IMR-90 (cell line): ENCODE measurements around the gene ABTB2. TPM values are rescaled to one million over a fixed set of nuclear protein-coding genes. Genes with fewer than 3 reads are reported as not detected.
A peak's percentile ranks its signal among the peaks of the same experiment; 100 is the strongest.

Experiments
- ATAC-seq: fragments of 200-7000 bp; cut with Tn5 transposase; 2 replicates; pipeline ENCODE4 v1.9.1; 2020; ENCODE audit warnings: low read depth, mild to moderate bottlenecking, moderate library complexity
- BruUV-seq: library from RNA; stranded (reverse); fragments of 400-500 nt; replicated peaks from 2 replicates; lab custom pipeline; 2021; lab: Mats Ljungman, UMichigan
- CTCF ChIA-PET: fragments of 300-600 bp; formaldehyde crosslinking; extraction: SDS; loops from one replicate; lab custom pipeline; 2021; ENCODE audit warnings: antibody characterized with exemption; lab: Yijun Ruan, JAX
- POLR2A ChIA-PET: fragments of 300-600 bp; sonication (Branson Sonifier 250); formaldehyde crosslinking; loops from one replicate; lab custom pipeline; 2022; ENCODE audit warnings: antibody characterized with exemption; ENCODE audit not compliant: unreplicated experiment; lab: Charles Lee
- DNase-seq: peaks from one replicate; pipeline ENCODE4 v3.0.0; 2013
- H2AFZ ChIP-seq: replicated peaks from 2 replicates; pipeline ENCODE3; 2013; ENCODE audit warnings: low read length, mild to moderate bottlenecking; ENCODE audit not compliant: poor library complexity
- H2AK5ac ChIP-seq: 2 replicates; pipeline ENCODE4 v1.6.1; 2013; ENCODE audit warnings: low read depth, low read length, inconsistent platforms
- H2AK9ac ChIP-seq: replicated peaks from 2 replicates; pipeline ENCODE3; 2013; ENCODE audit warnings: mild to moderate bottlenecking, low read depth, low read length, moderate library complexity; ENCODE audit not compliant: poor library complexity
- H2BK120ac ChIP-seq: 2 replicates; pipeline ENCODE4 v1.6.1; 2013; ENCODE audit warnings: low read depth, low read length, inconsistent platforms
- H2BK15ac ChIP-seq: 3 replicates; pipeline ENCODE4 v1.6.1; 2013; ENCODE audit warnings: low read depth, low read length, inconsistent platforms
- H2BK20ac ChIP-seq: 2 replicates; pipeline ENCODE4 v1.6.1; 2013; ENCODE audit warnings: low read depth, mild to moderate bottlenecking, inconsistent platforms, low read length, moderate library complexity
- H2BK5ac ChIP-seq: 2 replicates; pipeline ENCODE4 v1.6.1; 2013; ENCODE audit warnings: mild to moderate bottlenecking, low read depth, low read length, inconsistent platforms; ENCODE audit not compliant: poor library complexity, severe bottlenecking
- H3K14ac ChIP-seq: replicated peaks from 2 replicates; pipeline ENCODE4 v1.6.1; 2013; ENCODE audit warnings: low read depth, low read length, inconsistent platforms
- H3K18ac ChIP-seq: 2 replicates; pipeline ENCODE4 v1.6.1; 2013; ENCODE audit warnings: low read depth, low read length, control low read depth
- H3K23ac ChIP-seq: 2 replicates; pipeline ENCODE4 v1.6.1; 2013; ENCODE audit warnings: low read depth, low read length, inconsistent platforms
- H3K27ac ChIP-seq: 2 replicates; pipeline ENCODE4 v1.5.1; 2013; ENCODE audit warnings: mild to moderate bottlenecking, control low read depth, low read length; ENCODE audit not compliant: insufficient read depth
- H3K27me3 ChIP-seq: 2 replicates; pipeline ENCODE4 v1.6.1; 2013; ENCODE audit warnings: low read length; ENCODE audit not compliant: control insufficient read depth, insufficient read depth
- H3K36me3 ChIP-seq: 2 replicates; pipeline ENCODE4 v1.6.1; 2013; ENCODE audit warnings: low read length, mixed read lengths; ENCODE audit not compliant: control insufficient read depth, insufficient read depth
- H3K4ac ChIP-seq: 2 replicates; pipeline ENCODE4 v1.6.1; 2013; ENCODE audit warnings: low read depth, low read length, inconsistent platforms
- H3K4me1 ChIP-seq: 2 replicates; pipeline ENCODE4 v1.6.1; 2013; ENCODE audit warnings: low read length, mixed read lengths; ENCODE audit not compliant: control insufficient read depth, insufficient read depth
- H3K4me2 ChIP-seq: 2 replicates; pipeline ENCODE4 v1.6.1; 2013; ENCODE audit warnings: low read depth, mild to moderate bottlenecking, control low read depth, low read length, moderate library complexity
- H3K4me3 ChIP-seq: 2 replicates; pipeline ENCODE4 v1.5.1; 2013; ENCODE audit warnings: low read depth, mild to moderate bottlenecking, control low read depth, low read length, moderate library complexity; ENCODE audit not compliant: insufficient read depth
- H3K56ac ChIP-seq: 2 replicates; pipeline ENCODE4 v1.6.1; 2013; ENCODE audit warnings: low read length, inconsistent platforms; ENCODE audit not compliant: insufficient read depth; ENCODE audit errors: extremely low read depth
- H3K79me1 ChIP-seq, 2 experiments: 2 replicates each; pipeline ENCODE4 v1.6.1; 2013; ENCODE audit warnings: low read length in 2 of 2, inconsistent platforms in 1 of 2, low read depth in 1 of 2
- H3K9ac ChIP-seq: 2 replicates; pipeline ENCODE4 v1.6.1; 2013; ENCODE audit warnings: low read depth, low read length, control low read depth
- H3K9me1 ChIP-seq: 2 replicates; pipeline ENCODE4 v1.6.1; 2013; ENCODE audit warnings: low read length, inconsistent platforms; ENCODE audit not compliant: insufficient read depth
- H3K9me3 ChIP-seq: 2 replicates; pipeline ENCODE4 v1.6.1; 2013; ENCODE audit warnings: low read length; ENCODE audit not compliant: control insufficient read depth, insufficient read depth
- H4K20me1 ChIP-seq: 2 replicates; pipeline ENCODE4 v1.6.1; 2013; ENCODE audit warnings: low read length, inconsistent platforms; ENCODE audit not compliant: insufficient read depth
- H4K5ac ChIP-seq: 2 replicates; pipeline ENCODE4 v1.6.1; 2013; ENCODE audit warnings: mild to moderate bottlenecking, low read depth, low read length, control low read depth
- H4K8ac ChIP-seq, 2 experiments: 2 replicates each; pipeline ENCODE4 v1.6.1; 2013; ENCODE audit warnings: low read depth in 2 of 2, low read length in 2 of 2, control low read depth in 1 of 2, inconsistent platforms in 1 of 2
- H4K91ac ChIP-seq: 2 replicates; pipeline ENCODE4 v1.6.1; 2013; ENCODE audit warnings: low read depth, low read length, inconsistent platforms; ENCODE audit not compliant: insufficient read depth
- BHLHE40 ChIP-seq: fragments of 150-350 bp; IDR thresholded peaks from 2 replicates; pipeline ENCODE4 v1.6.1; 2016; ENCODE audit warnings: mild to moderate bottlenecking, low read depth, low read length
- CEBPB ChIP-seq: IDR thresholded peaks from 2 replicates; pipeline ENCODE4 v1.6.1; 2012; ENCODE audit warnings: low read depth, low read length, improper control_type of control experiment
- ELK1 ChIP-seq: fragments of 150-350 bp; IDR thresholded peaks from 2 replicates; pipeline ENCODE4 v1.6.1; 2016; ENCODE audit warnings: low read depth, mild to moderate bottlenecking, low read length, moderate library complexity, borderline replicate concordance
- FOS ChIP-seq: fragments of 150-350 bp; IDR thresholded peaks from 2 replicates; pipeline ENCODE4 v1.6.1; 2016; ENCODE audit warnings: low read depth, low read length
- MAFK ChIP-seq: IDR thresholded peaks from 2 replicates; pipeline ENCODE4 v1.6.1; 2012; ENCODE audit warnings: low read depth, low read length, improper control_type of control experiment
- MAZ ChIP-seq: IDR thresholded peaks from 2 replicates; pipeline ENCODE4 v1.6.1; 2012; ENCODE audit warnings: low read depth, mild to moderate bottlenecking, low read length, improper control_type of control experiment, moderate library complexity, borderline replicate concordance
- MXI1 ChIP-seq: IDR thresholded peaks from 2 replicates; pipeline ENCODE4 v1.6.1; 2012; ENCODE audit warnings: low read depth, mild to moderate bottlenecking, low read length, moderate library complexity, borderline replicate concordance
- NFE2L2 ChIP-seq: fragments of 150-350 bp; IDR thresholded peaks from 2 replicates; pipeline ENCODE4 v1.6.1; 2016; ENCODE audit warnings: low read depth, mild to moderate bottlenecking, low read length
- RAD21 ChIP-seq: IDR thresholded peaks from 2 replicates; pipeline ENCODE4 v1.6.1; 2012; ENCODE audit warnings: low read length, improper control_type of control experiment
- RCOR1 ChIP-seq: IDR thresholded peaks from 2 replicates; pipeline ENCODE4 v1.6.1; 2012; ENCODE audit warnings: mild to moderate bottlenecking, low read length, improper control_type of control experiment; ENCODE audit not compliant: insufficient replicate concordance
- RFX5 ChIP-seq: IDR thresholded peaks from 2 replicates; pipeline ENCODE4 v1.8.0; 2012; ENCODE audit warnings: low read depth, mild to moderate bottlenecking, low read length, moderate library complexity
- USF2 ChIP-seq: fragments of 150-350 bp; IDR thresholded peaks from 2 replicates; pipeline ENCODE4 v1.6.1; 2017; ENCODE audit warnings: mild to moderate bottlenecking, antibody characterized with exemption, low read length, low read depth
- WGBS, 2 experiments: methylation state at CpG; one replicate each; pipeline versions ENCODE4 v1.1.5 to v1.1.7; 2013; ENCODE audit warnings: missing lambda C conversion rate in 2 of 2; ENCODE audit not compliant: insufficient read length in 1 of 2; ENCODE audit errors: extremely low coverage in 2 of 2; 5-methylcytosine and 5-hydroxymethylcytosine counted together
- dilution Hi-C: fragments of 300-500 bp; cut with HindIII; formaldehyde crosslinking; loops from one replicate; pipeline ENCODE4 v1.14.3; 2018; ENCODE audit warnings: low sequenced_read_pairs; ENCODE audit not compliant: unreplicated experiment
- in situ Hi-C: fragments of 300-500 bp; cut with MboI; formaldehyde crosslinking; loops from 3 replicates; pipeline ENCODE4 v1.14.3; 2019; ENCODE audit warnings: low sequenced_read_pairs, inconsistent platforms, mixed read lengths
- intact Hi-C: fragments of 100-400 bp; cut with micrococcal nuclease; formaldehyde crosslinking; loops from 2 replicates; pipeline ENCODE4 v1.10.0; 2022
- polyA plus RNA-seq, 3 experiments: library from polyadenylated mRNA; depleted of rRNA; stranded (reverse); fragments of >200 nt; gene quantifications; 2 replicates each; pipeline ENCODE4 v1.2.3, GENCODE V29; 2012; ENCODE audit warnings: low replicate concordance in 1 of 3
- total RNA-seq: library from RNA; depleted of rRNA; stranded (reverse); fragments of >200 nt; gene quantifications from 2 replicates; pipeline ENCODE4 v1.2.3, GENCODE V29; 2012
- TF ChIP-seq, protein P1 (sequence below): conservative IDR thresholded peaks from 2 replicates; pipeline ENCODE4 v1.5.1; 2012; ENCODE audit warnings: mild to moderate bottlenecking, low read depth, low read length, improper control_type of control experiment

The ABTB2 gene
- total and polyA plus RNA-seq, 2 of the 4 experiments (the other 2 are of a cell fraction): 0.18 to 2.0 TPM

DNA sequence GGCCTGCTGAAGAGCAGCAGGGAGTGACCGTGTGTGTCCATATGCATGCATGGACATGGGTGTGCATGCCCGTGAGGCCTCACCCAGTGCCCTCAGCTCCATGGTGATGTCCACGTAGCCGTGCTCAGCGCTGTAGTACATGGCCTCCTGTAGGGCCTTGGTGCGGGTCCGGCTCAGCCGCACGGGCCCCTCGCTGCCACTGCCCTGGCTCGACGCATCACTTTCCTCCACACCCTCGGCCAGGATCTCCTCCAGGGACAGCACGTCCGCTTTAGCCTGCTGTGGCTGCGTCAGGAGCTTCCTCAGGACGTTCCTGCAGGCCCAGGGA, 195.4 kb downstream of the ABTB2 start:
- Histone ChIP-seq H3K27ac (no peak overlapping the region), H3K18ac (no peak overlapping the region), H4K20me1 (no peaks in the 10 kb centered on the region; the same call in 1 of the 2 replicates), H3K4me2 (no peak overlapping the region), H3K36me3 (0 out of 2 replicates have a peak, but pooled peaks cover 2% of the 10 kb centered on the region), H3K4me1 (no peaks in the 10 kb centered on the region), H3K23ac (no peak overlapping the region), H2AFZ (peak overlapping the region; percentile 46), H2AK9ac (peak overlapping the region; percentile 36), H3K79me1 (no peaks in the 10 kb centered on the region), H3K14ac (no peak overlapping the region), H3K9me1 (no peaks in the 10 kb centered on the region; the same call in 1 of the 2 replicates), H3K4ac (no peak overlapping the region), H3K4me3 (no peak overlapping the region), H2BK5ac (no peak overlapping the region), H2BK120ac (no peak overlapping the region), H4K5ac (no peak overlapping the region), H3K9me3 (peaks cover 2% of the 10 kb centered on the region; the same call in 1 of the 2 replicates), H2BK20ac (no peak overlapping the region), H2BK15ac (no peak overlapping the region), H4K8ac (no peak overlapping the region), H2AK5ac (no peak overlapping the region), H3K27me3 (no peaks in the 10 kb centered on the region), H3K9ac (no peak overlapping the region), H4K91ac (no peak overlapping the region), H3K56ac (no peak overlapping the region)
- 93% methylated on average over 6 of the region's 17 CpGs; no CpG with 5 or more reads in 1 of the 2 experiments for WGBS, 2 experiments
- in situ Hi-C loops (no loop called here), dilution Hi-C loops (no loop called here), intact Hi-C loops (no loop called here)
- TF ChIP-seq, protein P1, sequence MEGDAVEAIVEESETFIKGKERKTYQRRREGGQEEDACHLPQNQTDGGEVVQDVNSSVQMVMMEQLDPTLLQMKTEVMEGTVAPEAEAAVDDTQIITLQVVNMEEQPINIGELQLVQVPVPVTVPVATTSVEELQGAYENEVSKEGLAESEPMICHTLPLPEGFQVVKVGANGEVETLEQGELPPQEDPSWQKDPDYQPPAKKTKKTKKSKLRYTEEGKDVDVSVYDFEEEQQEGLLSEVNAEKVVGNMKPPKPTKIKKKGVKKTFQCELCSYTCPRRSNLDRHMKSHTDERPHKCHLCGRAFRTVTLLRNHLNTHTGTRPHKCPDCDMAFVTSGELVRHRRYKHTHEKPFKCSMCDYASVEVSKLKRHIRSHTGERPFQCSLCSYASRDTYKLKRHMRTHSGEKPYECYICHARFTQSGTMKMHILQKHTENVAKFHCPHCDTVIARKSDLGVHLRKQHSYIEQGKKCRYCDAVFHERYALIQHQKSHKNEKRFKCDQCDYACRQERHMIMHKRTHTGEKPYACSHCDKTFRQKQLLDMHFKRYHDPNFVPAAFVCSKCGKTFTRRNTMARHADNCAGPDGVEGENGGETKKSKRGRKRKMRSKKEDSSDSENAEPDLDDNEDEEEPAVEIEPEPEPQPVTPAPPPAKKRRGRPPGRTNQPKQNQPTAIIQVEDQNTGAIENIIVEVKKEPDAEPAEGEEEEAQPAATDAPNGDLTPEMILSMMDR: no peak
- no peak for TF ChIP-seq MAZ
- no peak for TF ChIP-seq ELK1
- no peak for TF ChIP-seq FOS
- TF ChIP-seq RCOR1: no peak
- TF ChIP-seq RFX5: no peak
- TF ChIP-seq MXI1: no peak
- TF ChIP-seq USF2: no peak
- TF ChIP-seq MAFK: no peak
- no peak for TF ChIP-seq NFE2L2
- TF ChIP-seq RAD21: no peak
- no peak for TF ChIP-seq BHLHE40
- TF ChIP-seq CEBPB: no peak
- ChIA-PET POLR2A (no interaction called here), CTCF (no interaction called here)
- DNase-seq (no peak), ATAC-seq (no peak)
- no TSS peak for BruUV-seq
